Measurements from ENCODE around the gene NANOS2.
A peak's percentile ranks its signal among the peaks of the same experiment; 100 is the strongest.

NANOS2 gene

GRCh38 chr19:45929247-45929646 is 14.7 kb upstream of the NANOS2 start:
- DNase-seq (ENCODE audit: low spot score): no peak

GRCh38 chr19:45927565-45928261 is 13.1 kb upstream of the NANOS2 start:
- DNase-seq (ENCODE audit: low spot score): peak; percentile 99

GRCh38 chr19:45924891-45925447 is 10.4 kb upstream of the NANOS2 start:
- no peak for DNase-seq (ENCODE audit: low spot score)

GRCh38 chr19:45922281-45922680 is 7.7 kb upstream of the NANOS2 start:
- peak; percentile 30 for DNase-seq (ENCODE audit: low spot score)

GRCh38 chr19:45920458-45920857 is 5.9 kb upstream of the NANOS2 start:
- no peak for DNase-seq (ENCODE audit: low spot score)

- DNase-seq (ENCODE audit: low spot score): no peak
Observed at GRCh38 chr19:45919678-45920077, 5.1 kb upstream of the NANOS2 start.

GRCh38 chr19:45918721-45919120 is 4.1 kb upstream of the NANOS2 start:
- DNase-seq (ENCODE audit: low spot score): no peak

GRCh38 chr19:45917421-45918091 is 3.0 kb upstream of the NANOS2 start:
- DNase-seq (ENCODE audit: low spot score): no peak

- DNase-seq (ENCODE audit: low spot score): no peak
Observed at GRCh38 chr19:45911291-45911690, 3.3 kb downstream of the NANOS2 start.

GRCh38 chr19:45908956-45909355 is 5.6 kb downstream of the NANOS2 start:
- no peak for DNase-seq (ENCODE audit: low spot score)

- no peak for DNase-seq (ENCODE audit: low spot score)
Observed at GRCh38 chr19:45906221-45906620, 8.4 kb downstream of the NANOS2 start.

GRCh38 chr19:45905011-45905410 is 9.6 kb downstream of the NANOS2 start:
- DNase-seq (ENCODE audit: low spot score): no peak

- peak; percentile 100 for DNase-seq (ENCODE audit: low spot score)
Observed at GRCh38 chr19:45902651-45903625, 11.6 kb downstream of the NANOS2 start.

- peak; percentile 30 for DNase-seq (ENCODE audit: low spot score)
Observed at GRCh38 chr19:45901912-45902650, 12.5 kb downstream of the NANOS2 start, which contains the start of gene MYPOP. Gene MYPOP, minus strand, starts transcription at chr19:45902613. Its CDS starts 840 bp downstream, at chr19:45901773.

GRCh38 chr19:45901432-45901911 is 13.1 kb downstream of the NANOS2 start:
- peak; percentile 36 for DNase-seq (ENCODE audit: low spot score)

GRCh38 chr19:45900738-45901431 is 13.7 kb downstream of the NANOS2 start:
- DNase-seq (ENCODE audit: low spot score): no peak

GRCh38 chr19:45899919-45900589 is 14.5 kb downstream of the NANOS2 start:
- no peak for DNase-seq (ENCODE audit: low spot score)

- DNase-seq (ENCODE audit: low spot score): no peak
Observed at GRCh38 chr19:45899253-45899652, 15.3 kb downstream of the NANOS2 start.

GRCh38 chr19:45897261-45897812 is 17.2 kb downstream of the NANOS2 start:
- DNase-seq (ENCODE audit: low spot score): no peak

Measured in germinal center (tissue), 1 donor.